ENCODE results near the gene ACTA1. TPM values are rescaled to one million over a fixed set of nuclear protein-coding genes. Genes with fewer than 3 reads are reported as not detected.

The ACTA1 gene
- total and polyA plus RNA-seq, 2 of the 8 experiments (the other 6 are each of a cell fraction or from before 2014, with no cell fraction given), result 23.5 to 58.2 TPM

DNA sequence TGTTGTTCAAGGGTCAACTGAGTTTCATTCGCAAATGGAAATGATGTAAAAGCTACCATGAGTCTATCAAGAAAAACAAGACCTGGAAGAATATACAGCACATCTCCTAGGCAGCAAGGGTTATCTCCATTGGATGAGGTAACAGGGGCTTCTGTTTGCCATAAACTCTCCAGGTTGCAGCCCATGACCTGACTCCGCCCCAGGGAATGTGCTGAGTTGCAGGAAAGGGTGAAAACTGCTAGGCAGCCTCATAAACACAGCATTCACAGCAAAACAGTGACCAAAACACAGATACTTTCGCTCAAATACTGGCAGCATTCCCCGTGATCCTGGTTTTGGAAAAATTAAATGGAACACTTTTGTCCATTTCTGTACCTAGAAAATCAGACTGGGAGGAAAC is 20.2 kb upstream of the ACTA1 start:
- H4K5ac ChIP-seq (ENCODE audit: insufficient read length, low read depth, low read length), result no peak overlapping the region

More for the DNA sequence above, 20.2 kb upstream of the ACTA1 start:
- no peak overlapping the region for H3K9ac ChIP-seq (replicated peaks in 1 of 4; ENCODE audit: extremely low read depth in 1 of 4, low read depth in 3 of 4, low read length in 3 of 4)
- ChIA-PET CTCF (ENCODE audit: partially characterized antibody) (interaction anchor here (0.6 to 1.4 kb wide), 6 partner anchors 16 to 199 kb away, joined by 3 read pairs; no protein-coding TSS in a partner anchor), POLR2A (ENCODE audit: partially characterized antibody) (interaction anchor here (1.3 to 1.6 kb wide), 2 partner anchors 24 to 55 kb away, joined by 3 read pairs; no protein-coding TSS in a partner anchor)
- no peak overlapping the region for H3K27ac ChIP-seq (ENCODE audit: low read depth, low read length)
- no peak overlapping the region for H3K23ac ChIP-seq (ENCODE audit: insufficient read length)
- no peaks in the 10 kb centered on the region for H4K20me1 ChIP-seq (replicated peaks in 1 of 2; ENCODE audit: control insufficient read depth in 1 of 2, insufficient read depth in 2 of 2, low read length in 2 of 2)
- FAIRE-seq (no peak), DNase-seq (ENCODE audit: low read depth in 1 of 2, low spot score in 2 of 2) (no peak)
- no peak overlapping the region for H2BK12ac ChIP-seq (ENCODE audit: low read depth, low read length)
- no peak overlapping the region for H3K4me3 ChIP-seq (ENCODE audit: extremely low read depth in 1 of 4, insufficient read depth in 2 of 4, low read depth in 3 of 4, low read length in 4 of 4)
- H3K18ac ChIP-seq (ENCODE audit: extremely low read depth, low read length), result no peak overlapping the region
- no peak overlapping the region for H2BK120ac ChIP-seq (replicated peaks; ENCODE audit: low read depth, low read length)
- no peaks in the 10 kb centered on the region for H3K79me1 ChIP-seq (ENCODE audit: low read depth, low read length)
- H3K27me3 ChIP-seq (replicated peaks in 1 of 4; ENCODE audit: control insufficient read depth in 3 of 4, extremely low read depth in 1 of 4, insufficient read depth in 3 of 4, low read length in 3 of 4), result peaks cover 0 to 1% (median 0%) of the 10 kb centered on the region in 4 experiments; a peak in 1 of 7 replicates
- no peak for TF ChIP-seq POLR2AphosphoS5 (IDR thresholded peaks at IDR 0.05; ENCODE audit: low read depth, low read length)
- peak; percentile 38 for TF ChIP-seq MAFK (IDR thresholded peaks at IDR 0.05; ENCODE audit: low read depth, low read length)
- no peak for TF ChIP-seq CBX5 (IDR thresholded peaks at IDR 0.05; ENCODE audit: low read depth, low read length)
- 93% methylated on average over 4 of the region's 4 CpGs; no CpG with 5 or more reads in 1 of the 2 experiments for WGBS, 2 experiments (ENCODE audit: extremely low coverage in 1 of 2, insufficient coverage in 1 of 2, insufficient read length in 1 of 2, insufficient replicate concordance in 2 of 2, low coverage in 1 of 2, low lambda C conversion rate in 2 of 2, missing lambda C conversion rate in 1 of 2)
- no peak overlapping the region for H4K91ac ChIP-seq (replicated peaks; ENCODE audit: insufficient read length, low read length)
- no peak overlapping the region for H2BK5ac ChIP-seq (ENCODE audit: low read depth, low read length)
- H3K9me3 ChIP-seq (ENCODE audit: insufficient read depth in 2 of 2, low read depth in 1 of 2, low read length in 1 of 2), result no peaks in the 10 kb centered on the region
- H3K4me2 ChIP-seq (ENCODE audit: insufficient read depth in 1 of 2, low read depth in 2 of 2, low read length in 2 of 2), result no peak overlapping the region
- no peak overlapping the region for H2BK15ac ChIP-seq (ENCODE audit: low read length)
- H3K23me2 ChIP-seq (ENCODE audit: low read depth, low read length), result no peaks in the 10 kb centered on the region; the same call in 1 of the 2 replicates
- no peak overlapping the region for H3K56ac ChIP-seq (replicated peaks; ENCODE audit: insufficient read length, low read depth, low read length)
- no peak overlapping the region for H2AFZ ChIP-seq (ENCODE audit: low read length)
- no peak overlapping the region for H2BK20ac ChIP-seq (ENCODE audit: low read length)
- H3K36me3 ChIP-seq (ENCODE audit: control insufficient read depth in 2 of 4, insufficient read depth in 4 of 4, low read length in 3 of 4), result peaks cover 5 to 38% (median 17%) of the 10 kb centered on the region in 4 experiments; a peak in 6 of 8 replicates
- no peaks in the 10 kb centered on the region for H3K79me2 ChIP-seq (ENCODE audit: control insufficient read depth in 1 of 2, insufficient read depth in 2 of 2, low read length in 2 of 2)
- H3K14ac ChIP-seq (ENCODE audit: insufficient read length), result no peak overlapping the region
- H4K8ac ChIP-seq (ENCODE audit: extremely low read depth, insufficient read depth, low read length), result no peak overlapping the region
- no peak overlapping the region for H2AK5ac ChIP-seq (ENCODE audit: low read depth, low read length)
- no peaks in the 10 kb centered on the region for H3K4me1 ChIP-seq (replicated peaks in 1 of 4; ENCODE audit: control insufficient read depth in 3 of 4, insufficient read depth in 4 of 4, low read length in 3 of 4)
- H3K4ac ChIP-seq (replicated peaks; ENCODE audit: insufficient read length, low read depth, low read length), result no peak overlapping the region

All from H1 (cell line).